Calu3 (cell line): Measurements from ENCODE around the gene TIE1. TPM values are rescaled to one million over a fixed set of nuclear protein-coding genes. Genes with fewer than 3 reads are reported as not detected.

Experiments
- BruUV-seq: library from RNA; stranded (reverse); fragments of 400-500 nt; replicated peaks from 2 replicates; lab custom pipeline; 2021; lab: Mats Ljungman, UMichigan
- CTCF ChIA-PET: fragments of 300-600 bp; sonication (Branson Sonifier 250); formaldehyde crosslinking; loops from one replicate; lab custom pipeline; 2022; ENCODE audit warnings: antibody characterized with exemption; lab: Charles Lee
- DNase-seq: peaks from one replicate; pipeline ENCODE4 v3.0.0; 2022
- H3K27ac Mint-ChIP-seq: one replicate; pipeline ENCODE4 v1.8.0; 2022; ENCODE audit warnings: mixed read lengths; ENCODE audit not compliant: unreplicated experiment
- H3K27me3 Mint-ChIP-seq: one replicate; pipeline ENCODE4 v1.8.0; 2022; ENCODE audit warnings: mixed read lengths; ENCODE audit not compliant: unreplicated experiment
- H3K36me3 Mint-ChIP-seq: one replicate; pipeline ENCODE4 v1.8.0; 2022; ENCODE audit warnings: mild to moderate bottlenecking, moderate library complexity, mixed read lengths; ENCODE audit not compliant: insufficient read depth, unreplicated experiment
- H3K4me1 Mint-ChIP-seq: one replicate; pipeline ENCODE4 v1.8.0; 2022; ENCODE audit warnings: mild to moderate bottlenecking, low read depth, mixed read lengths; ENCODE audit not compliant: unreplicated experiment
- H3K4me3 Mint-ChIP-seq: one replicate; pipeline ENCODE4 v1.8.0; 2022; ENCODE audit warnings: mild to moderate bottlenecking, low read depth, moderate library complexity, mixed read lengths; ENCODE audit not compliant: unreplicated experiment
- H3K9me3 Mint-ChIP-seq: one replicate; pipeline ENCODE4 v1.8.0; 2022; ENCODE audit warnings: low read depth, mixed read lengths; ENCODE audit not compliant: unreplicated experiment
- intact Hi-C: fragments of 100-400 bp; cut with micrococcal nuclease; formaldehyde crosslinking; loops from one replicate; pipeline ENCODE4 v1.10.0; 2022; ENCODE audit not compliant: unreplicated experiment
- total RNA-seq: library from RNA; stranded (reverse); gene quantifications from 2 replicates; pipeline ENCODE4 v1.2.3, GENCODE V29; 2022
- TF ChIP-seq, protein P1 (sequence below): fragments of 200-600 bp; IDR thresholded peaks from one replicate; pipeline ENCODE4 v1.8.0; 2022; ENCODE audit warnings: antibody characterized with exemption; ENCODE audit not compliant: unreplicated experiment

Gene TIE1
- total RNA-seq, 1 experiment from 2014 or later: not detected

DNA sequence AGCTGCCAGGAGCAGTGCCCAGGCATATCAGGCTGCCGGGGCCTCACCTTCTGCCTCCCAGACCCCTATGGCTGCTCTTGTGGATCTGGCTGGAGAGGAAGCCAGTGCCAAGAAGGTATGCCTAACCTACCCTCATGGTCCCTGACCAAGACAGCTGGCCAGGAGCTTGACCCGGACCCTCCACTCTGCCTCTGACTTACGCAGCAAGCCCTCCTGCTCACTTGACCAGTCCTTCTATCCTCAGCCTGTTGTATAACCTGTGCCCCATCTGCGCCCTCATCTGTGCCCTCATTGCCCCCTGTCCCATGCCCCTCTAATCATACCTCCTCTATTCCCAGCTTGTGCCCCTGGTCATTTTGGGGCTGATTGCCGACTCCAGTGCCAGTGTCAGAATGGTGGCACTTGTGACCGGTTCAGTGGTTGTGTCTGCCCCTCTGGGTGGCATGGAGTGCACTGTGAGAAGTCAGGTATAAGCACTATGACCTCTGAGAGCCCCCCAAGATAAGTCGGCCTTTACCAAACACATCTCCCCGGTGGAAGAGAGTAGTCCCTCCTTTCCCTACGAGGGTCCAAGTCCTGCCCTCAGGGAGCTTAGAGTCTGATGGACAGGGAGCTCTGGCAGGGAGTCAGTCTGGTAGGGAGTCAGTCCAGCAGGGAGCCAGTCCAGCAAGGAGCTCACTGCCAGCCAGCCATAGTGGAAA is 6.8 kb downstream of the TIE1 start:
- H3K27me3 Mint-ChIP-seq: peaks cover 61% of the 10 kb centered on the region
- peaks cover 4% of the 10 kb centered on the region for H3K36me3 Mint-ChIP-seq
- no peak for DNase-seq
- BruUV-seq: no TSS peak
- no peak overlapping the region for H3K4me3 Mint-ChIP-seq
- CTCF ChIA-PET: no interaction called here
- intact Hi-C loops: no loop called here
- TF ChIP-seq, protein P1, sequence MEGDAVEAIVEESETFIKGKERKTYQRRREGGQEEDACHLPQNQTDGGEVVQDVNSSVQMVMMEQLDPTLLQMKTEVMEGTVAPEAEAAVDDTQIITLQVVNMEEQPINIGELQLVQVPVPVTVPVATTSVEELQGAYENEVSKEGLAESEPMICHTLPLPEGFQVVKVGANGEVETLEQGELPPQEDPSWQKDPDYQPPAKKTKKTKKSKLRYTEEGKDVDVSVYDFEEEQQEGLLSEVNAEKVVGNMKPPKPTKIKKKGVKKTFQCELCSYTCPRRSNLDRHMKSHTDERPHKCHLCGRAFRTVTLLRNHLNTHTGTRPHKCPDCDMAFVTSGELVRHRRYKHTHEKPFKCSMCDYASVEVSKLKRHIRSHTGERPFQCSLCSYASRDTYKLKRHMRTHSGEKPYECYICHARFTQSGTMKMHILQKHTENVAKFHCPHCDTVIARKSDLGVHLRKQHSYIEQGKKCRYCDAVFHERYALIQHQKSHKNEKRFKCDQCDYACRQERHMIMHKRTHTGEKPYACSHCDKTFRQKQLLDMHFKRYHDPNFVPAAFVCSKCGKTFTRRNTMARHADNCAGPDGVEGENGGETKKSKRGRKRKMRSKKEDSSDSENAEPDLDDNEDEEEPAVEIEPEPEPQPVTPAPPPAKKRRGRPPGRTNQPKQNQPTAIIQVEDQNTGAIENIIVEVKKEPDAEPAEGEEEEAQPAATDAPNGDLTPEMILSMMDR: no peak
- H3K9me3 Mint-ChIP-seq: no peaks in the 10 kb centered on the region
- H3K4me1 Mint-ChIP-seq: no peaks in the 10 kb centered on the region
- H3K27ac Mint-ChIP-seq: no peak overlapping the region

DNA sequence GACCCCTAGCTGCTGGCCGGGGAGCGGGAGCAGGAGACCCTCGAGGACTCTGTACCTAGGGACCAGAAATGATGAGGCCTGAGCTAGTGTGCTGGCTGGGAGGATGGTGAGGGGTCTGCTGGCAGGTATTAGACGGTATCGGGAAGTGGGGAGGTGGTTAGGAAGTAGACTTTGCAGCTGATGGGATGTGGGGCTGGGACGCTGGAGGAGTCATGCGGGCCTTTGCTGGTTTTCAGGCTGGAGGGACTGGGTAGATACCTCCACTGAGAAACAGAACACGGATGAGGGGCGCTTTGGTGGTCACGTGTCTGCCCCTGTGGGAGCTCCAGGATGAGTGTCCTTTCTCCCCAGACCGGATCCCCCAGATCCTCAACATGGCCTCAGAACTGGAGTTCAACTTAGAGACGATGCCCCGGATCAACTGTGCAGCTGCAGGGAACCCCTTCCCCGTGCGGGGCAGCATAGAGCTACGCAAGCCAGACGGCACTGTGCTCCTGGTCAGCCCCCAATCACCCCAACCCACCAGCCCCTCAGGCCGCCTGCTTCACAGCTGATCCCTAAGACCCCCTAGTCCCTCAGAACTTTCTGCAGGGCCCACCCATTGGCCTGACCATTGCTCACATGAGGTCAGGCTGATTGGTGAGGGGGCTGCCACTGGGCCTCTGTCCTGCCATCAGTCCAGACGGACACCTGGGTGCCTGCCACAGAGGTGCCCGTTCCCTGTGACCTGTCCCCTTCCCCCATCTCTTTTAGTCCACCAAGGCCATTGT is 8.0 kb downstream of the TIE1 start:
- H3K27me3 Mint-ChIP-seq: peaks cover 52% of the 10 kb centered on the region
- no peak for DNase-seq
- CTCF ChIA-PET: no interaction called here
- H3K4me3 Mint-ChIP-seq: no peak overlapping the region
- no TSS peak for BruUV-seq
- intact Hi-C loops: no loop called here
- H3K9me3 Mint-ChIP-seq: no peaks in the 10 kb centered on the region
- peaks cover 5% of the 10 kb centered on the region for H3K36me3 Mint-ChIP-seq
- H3K27ac Mint-ChIP-seq: no peak overlapping the region
- H3K4me1 Mint-ChIP-seq: no peaks in the 10 kb centered on the region
- TF ChIP-seq, protein P1: no peak

DNA sequence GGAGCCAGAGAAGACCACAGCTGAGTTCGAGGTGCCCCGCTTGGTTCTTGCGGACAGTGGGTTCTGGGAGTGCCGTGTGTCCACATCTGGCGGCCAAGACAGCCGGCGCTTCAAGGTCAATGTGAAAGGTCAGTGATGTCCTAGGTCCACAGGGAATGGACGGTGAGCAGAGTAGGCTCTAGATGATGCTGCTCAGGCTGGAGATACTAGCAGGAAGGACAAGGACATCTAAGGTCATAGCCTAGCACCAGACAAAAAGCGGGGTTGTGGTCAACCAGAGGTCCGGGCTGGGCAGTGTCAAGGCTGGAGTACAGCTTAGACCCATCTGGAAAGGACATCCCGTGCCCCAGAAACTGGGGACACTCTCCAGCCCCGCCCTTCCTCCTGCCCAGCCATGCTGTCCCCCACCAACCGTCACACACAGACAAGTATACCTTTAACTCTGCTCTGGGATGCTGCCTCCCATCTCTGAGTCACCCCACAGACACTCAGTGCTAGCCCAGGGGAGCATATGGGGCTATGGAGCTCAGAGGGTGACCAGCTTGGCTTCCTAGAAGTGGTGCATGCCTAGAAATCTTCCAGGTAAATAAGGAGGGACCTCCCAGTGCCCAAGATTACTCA is 8.7 kb downstream of the TIE1 start:
- DNase-seq: no peak
- Mint-ChIP-seq H3K4me3 (no peak overlapping the region), H3K4me1 (no peaks in the 10 kb centered on the region), H3K36me3 (peaks cover 5% of the 10 kb centered on the region), H3K27me3 (peaks cover 45% of the 10 kb centered on the region), H3K27ac (no peak overlapping the region), H3K9me3 (no peaks in the 10 kb centered on the region)
- CTCF ChIA-PET: interaction anchor here (0.8 kb wide), 1 partner anchor 32 kb away, joined by 3 read pairs; no protein-coding TSS in a partner anchor
- no TSS peak for BruUV-seq
- TF ChIP-seq, protein P1: no peak
- intact Hi-C loops: no loop called here

DNA sequence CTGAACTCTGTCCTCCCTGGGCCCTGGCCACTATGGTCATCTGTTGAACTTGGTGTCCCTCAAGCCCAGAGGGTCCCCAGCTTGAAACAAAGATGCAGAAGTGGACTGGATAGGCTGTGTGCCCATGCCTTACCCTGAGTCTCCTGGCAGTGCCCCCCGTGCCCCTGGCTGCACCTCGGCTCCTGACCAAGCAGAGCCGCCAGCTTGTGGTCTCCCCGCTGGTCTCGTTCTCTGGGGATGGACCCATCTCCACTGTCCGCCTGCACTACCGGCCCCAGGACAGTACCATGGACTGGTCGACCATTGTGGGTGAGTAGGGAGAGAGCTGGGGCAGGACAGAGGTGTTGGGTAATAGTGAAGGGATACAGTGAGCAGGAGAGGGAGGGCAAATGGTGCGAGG is 10.7 kb downstream of the TIE1 start:
- TF ChIP-seq, protein P1: no peak
- no peak overlapping the region for H3K27ac Mint-ChIP-seq
- H3K4me1 Mint-ChIP-seq: no peaks in the 10 kb centered on the region
- BruUV-seq: no TSS peak
- peaks cover 5% of the 10 kb centered on the region for H3K36me3 Mint-ChIP-seq
- no peak for DNase-seq
- intact Hi-C loops: no loop called here
- H3K9me3 Mint-ChIP-seq: no peaks in the 10 kb centered on the region
- no peak overlapping the region for H3K4me3 Mint-ChIP-seq
- peaks cover 33% of the 10 kb centered on the region for H3K27me3 Mint-ChIP-seq
- CTCF ChIA-PET: interaction anchor here (0.7 kb wide), 1 partner anchor 362 kb away, joined by 3 read pairs; no protein-coding TSS in a partner anchor
